ENCODE measurements around the gene GPR141.

Gene GPR141

DNA sequence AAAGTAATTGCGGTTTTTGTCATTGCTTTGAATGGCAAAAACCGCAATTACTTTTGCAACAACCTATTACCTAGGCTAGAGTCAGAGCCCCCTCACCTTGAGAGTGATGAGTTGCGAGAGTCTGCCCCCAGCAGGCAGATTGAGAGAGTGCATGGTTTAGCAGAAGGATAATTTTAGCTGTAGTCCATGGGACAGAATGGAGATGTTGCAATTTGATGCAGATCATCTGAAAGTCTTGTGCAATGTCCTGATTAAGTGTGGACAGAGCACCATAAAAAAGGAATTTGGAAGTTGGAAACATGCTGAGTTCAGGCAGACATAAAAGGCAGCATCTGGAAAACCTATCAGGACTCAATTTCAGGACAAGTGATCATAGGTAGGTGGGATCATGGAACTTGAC, 48.7 kb downstream of the GPR141 start:
- TF ChIP-seq ZNF565 (CRISPR knock-in tag; conservative IDR thresholded peaks at IDR 0.05; ENCODE audit: low read depth) (no peak), ZFP3 (CRISPR knock-in tag; IDR thresholded peaks at IDR 0.05) (no peak), ISL1 (CRISPR knock-in tag; IDR thresholded peaks at IDR 0.05) (no peak), ZNF8 (CRISPR knock-in tag; IDR thresholded peaks at IDR 0.05) (no peak), OSR1 (CRISPR knock-in tag; IDR thresholded peaks at IDR 0.05) (no peak), ZC3H10 (CRISPR knock-in tag; IDR thresholded peaks at IDR 0.05) (no peak), RARB (CRISPR knock-in tag; IDR thresholded peaks at IDR 0.05) (no peak), ZFP30 (CRISPR knock-in tag; IDR thresholded peaks at IDR 0.05) (no peak), ESRRG (CRISPR knock-in tag; IDR thresholded peaks at IDR 0.05) (no peak), TCF4 (CRISPR knock-in tag; IDR thresholded peaks at IDR 0.05; ENCODE audit: borderline replicate concordance) (no peak), SNAI2 (CRISPR knock-in tag; IDR thresholded peaks at IDR 0.05) (no peak), ARNTL (CRISPR knock-in tag; IDR thresholded peaks at IDR 0.05; ENCODE audit: borderline replicate concordance, low read depth) (no peak)
- TF ChIP-seq, protein P1, sequence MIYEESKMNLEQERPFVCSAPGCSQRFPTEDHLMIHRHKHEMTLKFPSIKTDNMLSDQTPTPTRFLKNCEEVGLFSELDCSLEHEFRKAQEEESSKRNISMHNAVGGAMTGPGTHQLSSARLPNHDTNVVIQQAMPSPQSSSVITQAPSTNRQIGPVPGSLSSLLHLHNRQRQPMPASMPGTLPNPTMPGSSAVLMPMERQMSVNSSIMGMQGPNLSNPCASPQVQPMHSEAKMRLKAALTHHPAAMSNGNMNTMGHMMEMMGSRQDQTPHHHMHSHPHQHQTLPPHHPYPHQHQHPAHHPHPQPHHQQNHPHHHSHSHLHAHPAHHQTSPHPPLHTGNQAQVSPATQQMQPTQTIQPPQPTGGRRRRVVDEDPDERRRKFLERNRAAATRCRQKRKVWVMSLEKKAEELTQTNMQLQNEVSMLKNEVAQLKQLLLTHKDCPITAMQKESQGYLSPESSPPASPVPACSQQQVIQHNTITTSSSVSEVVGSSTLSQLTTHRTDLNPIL (CRISPR knock-in tag; IDR thresholded peaks at IDR 0.05; ENCODE audit: low read depth): no peak
- no peak for ATAC-seq

DNA sequence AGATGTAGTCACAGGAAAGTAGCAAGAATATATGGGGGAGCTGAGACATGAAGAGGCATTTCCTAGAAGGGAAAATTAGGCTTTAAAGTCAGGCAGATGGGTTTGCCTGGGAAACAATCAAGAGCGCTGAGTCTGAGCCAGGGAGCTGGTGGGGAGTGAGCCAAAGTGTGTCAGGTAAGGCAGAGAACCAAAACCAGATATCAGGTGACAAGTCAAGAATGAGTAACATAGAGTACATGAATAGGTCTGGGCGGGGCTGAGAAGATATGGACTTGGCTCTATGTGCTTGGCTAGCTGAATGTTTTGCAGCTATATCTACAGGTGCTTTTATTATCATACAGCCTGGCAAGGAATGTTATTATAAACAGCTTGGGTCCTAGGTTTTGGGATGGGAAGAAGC, 49.3 kb downstream of the GPR141 start:
- TF ChIP-seq BACH2 (CRISPR knock-in tag; IDR thresholded peaks at IDR 0.05; ENCODE audit: borderline replicate concordance) (no peak), ISL1 (CRISPR knock-in tag; IDR thresholded peaks at IDR 0.05) (no peak), ZC3H10 (CRISPR knock-in tag; IDR thresholded peaks at IDR 0.05) (no peak), SNAI2 (CRISPR knock-in tag; IDR thresholded peaks at IDR 0.05) (no peak), ARNTL (CRISPR knock-in tag; IDR thresholded peaks at IDR 0.05; ENCODE audit: borderline replicate concordance, low read depth) (no peak), ZNF70 (CRISPR knock-in tag; IDR thresholded peaks at IDR 0.05) (no peak), GLIS3 (CRISPR knock-in tag; IDR thresholded peaks at IDR 0.05) (no peak), PPARA (CRISPR knock-in tag; IDR thresholded peaks at IDR 0.05; ENCODE audit: borderline replicate concordance) (no peak), CSDC2 (CRISPR knock-in tag; IDR thresholded peaks at IDR 0.05) (no peak), OSR1 (CRISPR knock-in tag; IDR thresholded peaks at IDR 0.05) (no peak), ZNF8 (CRISPR knock-in tag; IDR thresholded peaks at IDR 0.05) (no peak), ZFP30 (CRISPR knock-in tag; IDR thresholded peaks at IDR 0.05) (no peak)
- TF ChIP-seq, protein P1 (CRISPR knock-in tag; IDR thresholded peaks at IDR 0.05; ENCODE audit: low read depth): no peak
- TF ChIP-seq, protein P2, sequence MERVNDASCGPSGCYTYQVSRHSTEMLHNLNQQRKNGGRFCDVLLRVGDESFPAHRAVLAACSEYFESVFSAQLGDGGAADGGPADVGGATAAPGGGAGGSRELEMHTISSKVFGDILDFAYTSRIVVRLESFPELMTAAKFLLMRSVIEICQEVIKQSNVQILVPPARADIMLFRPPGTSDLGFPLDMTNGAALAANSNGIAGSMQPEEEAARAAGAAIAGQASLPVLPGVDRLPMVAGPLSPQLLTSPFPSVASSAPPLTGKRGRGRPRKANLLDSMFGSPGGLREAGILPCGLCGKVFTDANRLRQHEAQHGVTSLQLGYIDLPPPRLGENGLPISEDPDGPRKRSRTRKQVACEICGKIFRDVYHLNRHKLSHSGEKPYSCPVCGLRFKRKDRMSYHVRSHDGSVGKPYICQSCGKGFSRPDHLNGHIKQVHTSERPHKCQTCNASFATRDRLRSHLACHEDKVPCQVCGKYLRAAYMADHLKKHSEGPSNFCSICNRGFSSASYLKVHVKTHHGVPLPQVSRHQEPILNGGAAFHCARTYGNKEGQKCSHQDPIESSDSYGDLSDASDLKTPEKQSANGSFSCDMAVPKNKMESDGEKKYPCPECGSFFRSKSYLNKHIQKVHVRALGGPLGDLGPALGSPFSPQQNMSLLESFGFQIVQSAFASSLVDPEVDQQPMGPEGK (CRISPR knock-in tag; IDR thresholded peaks at IDR 0.05; ENCODE audit: borderline replicate concordance): no peak
- ATAC-seq: no peak

DNA sequence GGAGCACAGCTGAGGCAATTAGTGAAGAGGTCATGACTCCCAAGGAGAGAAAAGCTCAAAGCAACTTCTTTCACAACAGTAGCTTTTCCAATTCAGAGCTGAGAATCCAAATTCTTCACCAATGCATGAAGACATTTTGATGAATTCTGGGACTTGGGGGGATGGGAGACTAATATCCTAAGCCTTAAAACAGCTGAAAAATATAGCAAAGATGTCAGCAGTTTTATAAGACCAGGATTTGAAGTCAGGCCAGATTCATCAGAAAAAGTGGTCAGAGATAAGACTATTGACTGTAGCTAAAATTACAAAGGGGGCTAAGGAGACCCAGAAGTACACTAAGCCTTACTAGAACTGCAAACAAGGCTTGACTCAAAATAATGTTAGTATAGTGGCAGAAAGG, 51.6 kb downstream of the GPR141 start:
- ATAC-seq: no peak
- no peak for TF ChIP-seq ISL1 (CRISPR knock-in tag; IDR thresholded peaks at IDR 0.05)
- TF ChIP-seq ARNTL (CRISPR knock-in tag; IDR thresholded peaks at IDR 0.05; ENCODE audit: borderline replicate concordance, low read depth): no peak
- TF ChIP-seq, protein P3, sequence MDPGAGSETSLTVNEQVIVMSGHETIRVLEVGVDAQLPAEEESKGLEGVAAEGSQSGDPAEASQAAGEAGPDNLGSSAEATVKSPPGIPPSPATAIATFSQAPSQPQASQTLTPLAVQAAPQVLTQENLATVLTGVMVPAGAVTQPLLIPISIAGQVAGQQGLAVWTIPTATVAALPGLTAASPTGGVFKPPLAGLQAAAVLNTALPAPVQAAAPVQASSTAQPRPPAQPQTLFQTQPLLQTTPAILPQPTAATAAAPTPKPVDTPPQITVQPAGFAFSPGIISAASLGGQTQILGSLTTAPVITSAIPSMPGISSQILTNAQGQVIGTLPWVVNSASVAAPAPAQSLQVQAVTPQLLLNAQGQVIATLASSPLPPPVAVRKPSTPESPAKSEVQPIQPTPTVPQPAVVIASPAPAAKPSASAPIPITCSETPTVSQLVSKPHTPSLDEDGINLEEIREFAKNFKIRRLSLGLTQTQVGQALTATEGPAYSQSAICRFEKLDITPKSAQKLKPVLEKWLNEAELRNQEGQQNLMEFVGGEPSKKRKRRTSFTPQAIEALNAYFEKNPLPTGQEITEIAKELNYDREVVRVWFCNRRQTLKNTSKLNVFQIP (CRISPR knock-in tag; IDR thresholded peaks at IDR 0.05; ENCODE audit: borderline replicate concordance, low read depth): no peak
- no peak for TF ChIP-seq OSR1 (CRISPR knock-in tag; IDR thresholded peaks at IDR 0.05)
- TF ChIP-seq, protein P2 (CRISPR knock-in tag; IDR thresholded peaks at IDR 0.05; ENCODE audit: borderline replicate concordance): no peak
- TF ChIP-seq ZNF70 (CRISPR knock-in tag; IDR thresholded peaks at IDR 0.05): no peak
- TF ChIP-seq ZC3H10 (CRISPR knock-in tag; IDR thresholded peaks at IDR 0.05): no peak
- TF ChIP-seq CSDC2 (CRISPR knock-in tag; IDR thresholded peaks at IDR 0.05): no peak
- TF ChIP-seq BACH2 (CRISPR knock-in tag; IDR thresholded peaks at IDR 0.05; ENCODE audit: borderline replicate concordance): no peak
- TF ChIP-seq, protein P1 (CRISPR knock-in tag; IDR thresholded peaks at IDR 0.05; ENCODE audit: low read depth): no peak
- TF ChIP-seq, protein P4, sequence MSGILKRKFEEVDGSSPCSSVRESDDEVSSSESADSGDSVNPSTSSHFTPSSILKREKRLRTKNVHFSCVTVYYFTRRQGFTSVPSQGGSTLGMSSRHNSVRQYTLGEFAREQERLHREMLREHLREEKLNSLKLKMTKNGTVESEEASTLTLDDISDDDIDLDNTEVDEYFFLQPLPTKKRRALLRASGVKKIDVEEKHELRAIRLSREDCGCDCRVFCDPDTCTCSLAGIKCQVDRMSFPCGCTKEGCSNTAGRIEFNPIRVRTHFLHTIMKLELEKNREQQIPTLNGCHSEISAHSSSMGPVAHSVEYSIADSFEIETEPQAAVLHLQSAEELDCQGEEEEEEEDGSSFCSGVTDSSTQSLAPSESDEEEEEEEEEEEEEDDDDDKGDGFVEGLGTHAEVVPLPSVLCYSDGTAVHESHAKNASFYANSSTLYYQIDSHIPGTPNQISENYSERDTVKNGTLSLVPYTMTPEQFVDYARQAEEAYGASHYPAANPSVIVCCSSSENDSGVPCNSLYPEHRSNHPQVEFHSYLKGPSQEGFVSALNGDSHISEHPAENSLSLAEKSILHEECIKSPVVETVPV (CRISPR knock-in tag; IDR thresholded peaks at IDR 0.05): no peak
- no peak for TF ChIP-seq PPARA (CRISPR knock-in tag; IDR thresholded peaks at IDR 0.05; ENCODE audit: borderline replicate concordance)
- TF ChIP-seq ZFP3 (CRISPR knock-in tag; IDR thresholded peaks at IDR 0.05): no peak
- no peak for TF ChIP-seq RARB (CRISPR knock-in tag; IDR thresholded peaks at IDR 0.05)
- TF ChIP-seq ZNF8 (CRISPR knock-in tag; IDR thresholded peaks at IDR 0.05): no peak
- TF ChIP-seq, protein P5, sequence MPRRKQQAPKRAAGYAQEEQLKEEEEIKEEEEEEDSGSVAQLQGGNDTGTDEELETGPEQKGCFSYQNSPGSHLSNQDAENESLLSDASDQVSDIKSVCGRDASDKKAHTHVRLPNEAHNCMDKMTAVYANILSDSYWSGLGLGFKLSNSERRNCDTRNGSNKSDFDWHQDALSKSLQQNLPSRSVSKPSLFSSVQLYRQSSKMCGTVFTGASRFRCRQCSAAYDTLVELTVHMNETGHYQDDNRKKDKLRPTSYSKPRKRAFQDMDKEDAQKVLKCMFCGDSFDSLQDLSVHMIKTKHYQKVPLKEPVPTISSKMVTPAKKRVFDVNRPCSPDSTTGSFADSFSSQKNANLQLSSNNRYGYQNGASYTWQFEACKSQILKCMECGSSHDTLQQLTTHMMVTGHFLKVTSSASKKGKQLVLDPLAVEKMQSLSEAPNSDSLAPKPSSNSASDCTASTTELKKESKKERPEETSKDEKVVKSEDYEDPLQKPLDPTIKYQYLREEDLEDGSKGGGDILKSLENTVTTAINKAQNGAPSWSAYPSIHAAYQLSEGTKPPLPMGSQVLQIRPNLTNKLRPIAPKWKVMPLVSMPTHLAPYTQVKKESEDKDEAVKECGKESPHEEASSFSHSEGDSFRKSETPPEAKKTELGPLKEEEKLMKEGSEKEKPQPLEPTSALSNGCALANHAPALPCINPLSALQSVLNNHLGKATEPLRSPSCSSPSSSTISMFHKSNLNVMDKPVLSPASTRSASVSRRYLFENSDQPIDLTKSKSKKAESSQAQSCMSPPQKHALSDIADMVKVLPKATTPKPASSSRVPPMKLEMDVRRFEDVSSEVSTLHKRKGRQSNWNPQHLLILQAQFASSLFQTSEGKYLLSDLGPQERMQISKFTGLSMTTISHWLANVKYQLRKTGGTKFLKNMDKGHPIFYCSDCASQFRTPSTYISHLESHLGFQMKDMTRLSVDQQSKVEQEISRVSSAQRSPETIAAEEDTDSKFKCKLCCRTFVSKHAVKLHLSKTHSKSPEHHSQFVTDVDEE (CRISPR knock-in tag; IDR thresholded peaks at IDR 0.05): no peak
- no peak for TF ChIP-seq ZNF565 (CRISPR knock-in tag; conservative IDR thresholded peaks at IDR 0.05; ENCODE audit: low read depth)
- no peak for TF ChIP-seq ESRRG (CRISPR knock-in tag; IDR thresholded peaks at IDR 0.05)
